A549 (cell line): ENCODE results near the gene PRSS8. TPM values are rescaled to one million over a fixed set of nuclear protein-coding genes. Genes with fewer than 3 reads are reported as not detected.
A peak's percentile ranks its signal among the peaks of the same experiment; 100 is the strongest.

Experiments used
- ATAC-seq, 2 experiments: fragments of 200-7000 bp in 1 of 2; fragments of >200 bp in 1 of 2; cut with Nextera tagmentation in 1 of 2; cut with Tn5 transposase in 1 of 2; 3 replicates each; pipeline versions ENCODE4 v1.8.0 to v1.9.1; 2018 to 2020; ENCODE audit warnings: mild to moderate bottlenecking in 1 of 2, moderate library complexity in 1 of 2
- CTCF ChIA-PET: fragments of 300-600 bp; sonication (Branson Sonifier 250); formaldehyde crosslinking; extraction: SDS; loops from one replicate; lab custom pipeline; 2021; ENCODE audit warnings: antibody characterized with exemption, inconsistent platforms; lab: Yijun Ruan, JAX
- POLR2A ChIA-PET: fragments of 350-600 bp; formaldehyde crosslinking; extraction: SDS; loops from one replicate; lab custom pipeline; 2021; ENCODE audit warnings: antibody characterized with exemption, inconsistent platforms; lab: Yijun Ruan, JAX
- DNase-seq, 2 experiments: peaks; one replicate each; pipeline versions ENCODE4 v3.0.0 to v3.0.0-alpha.2; 2011 to 2016; ENCODE audit warnings: low read depth in 1 of 2, low spot score in 1 of 2
- FAIRE-seq: peaks from 2 replicates; lab custom pipeline; 2011; peaks lifted over from hg19 to GRCh38; lab: Jason Lieb, UNC
- H3K27ac ChIP-seq, 2 experiments: fragments of >200 bp; sonication (Bioruptor Twin); formaldehyde crosslinking; 3 replicates each; pipeline ENCODE4 v1.5.1; 2016 to 2017
- H3K4me1 ChIP-seq: fragments of >200 bp; sonication (Bioruptor Twin); formaldehyde crosslinking; 3 replicates; pipeline ENCODE4 v1.6.1; 2016
- H3K4me2 ChIP-seq: fragments of >200 bp; sonication (Bioruptor Twin); formaldehyde crosslinking; 3 replicates; pipeline ENCODE4 v1.6.1; 2016
- H3K4me3 ChIP-seq: fragments of >200 bp; sonication (Bioruptor Twin); formaldehyde crosslinking; 3 replicates; pipeline ENCODE4 v1.5.1; 2016
- H3K9me3 ChIP-seq: fragments of >200 bp; sonication (Bioruptor Twin); formaldehyde crosslinking; 3 replicates; pipeline ENCODE4 v1.6.1; 2016
- CBX2 ChIP-seq: fragments of 200-600 bp; sonication (generic); IDR thresholded peaks from 2 replicates; pipeline ENCODE4 v1.6.1; 2016; ENCODE audit warnings: low read depth, mild to moderate bottlenecking, borderline replicate concordance
- EHF ChIP-seq: fragments of 250-450 bp; sonication (Bioruptor Pico); IDR thresholded peaks from 2 replicates; pipeline ENCODE4 v1.5.0; 2020; ENCODE audit warnings: mild to moderate bottlenecking
- ESRRA ChIP-seq: fragments of 150-350 bp; IDR thresholded peaks from 2 replicates; pipeline ENCODE4 v1.6.1; 2014; ENCODE audit warnings: mild to moderate bottlenecking, low read length, borderline replicate concordance
- HDAC2 ChIP-seq: fragments of 200-600 bp; sonication (generic); IDR thresholded peaks from 2 replicates; pipeline ENCODE4 v1.6.1; 2016
- HMGXB4 ChIP-seq: fragments of 250-450 bp; sonication (Bioruptor Pico); IDR thresholded peaks from 2 replicates; pipeline ENCODE4 v1.5.0; 2021; ENCODE audit warnings: mild to moderate bottlenecking, moderate library complexity, borderline replicate concordance
- HOXB13 ChIP-seq: fragments of 250-450 bp; sonication (Bioruptor Pico); IDR thresholded peaks from 2 replicates; pipeline ENCODE4 v1.5.0; 2020; ENCODE audit warnings: low read depth, mild to moderate bottlenecking, moderate library complexity
- JUNB ChIP-seq: fragments of >200 bp; sonication (Bioruptor Twin); formaldehyde crosslinking; IDR thresholded peaks from 2 replicates; pipeline ENCODE4 v1.6.1; 2016
- KDM1A ChIP-seq: fragments of 200-600 bp; sonication (generic); IDR thresholded peaks from 2 replicates; pipeline ENCODE4 v1.6.1; 2016; ENCODE audit warnings: low read depth, mild to moderate bottlenecking
- MAX ChIP-seq: IDR thresholded peaks from 2 replicates; pipeline ENCODE4 v1.6.1; 2012
- RCOR1 ChIP-seq: fragments of 150-350 bp; IDR thresholded peaks from 2 replicates; pipeline ENCODE4 v1.6.1; 2014; ENCODE audit warnings: antibody characterized with exemption, low read length, low read depth
- SREBF2 ChIP-seq: fragments of 450-650 bp; IDR thresholded peaks from 2 replicates; pipeline ENCODE4 v1.6.1; 2014; ENCODE audit warnings: mild to moderate bottlenecking, moderate library complexity
- ZC3H11A ChIP-seq: fragments of 450-650 bp; IDR thresholded peaks from 2 replicates; pipeline ENCODE4 v1.6.1; 2014; ENCODE audit warnings: antibody characterized with exemption, mild to moderate bottlenecking
- ZFP36 ChIP-seq: fragments of 450-650 bp; IDR thresholded peaks from 2 replicates; pipeline ENCODE4 v1.6.1; 2014; ENCODE audit warnings: borderline replicate concordance; ENCODE audit not compliant: partially characterized antibody
- WGBS: methylation state at CpG from one replicate; pipeline ENCODE4 v1.1.6; 2017; ENCODE audit errors: missing lambda C conversion rate; 5-methylcytosine and 5-hydroxymethylcytosine counted together
- polyA plus RNA-seq, 4 experiments: library from polyadenylated mRNA; depleted of rRNA in 3 of 4; stranded (reverse); fragments of >200 nt; fragmentation: RNase III in 1 of 4; extraction: RNeasy Plus Mini Kit Qiagen cat#74134 plus additional on column Dnase treatment in 1 of 4; gene quantifications; 2 replicates in 3 of 4; 3 replicates in 1 of 4; pipeline ENCODE4 v1.2.3, GENCODE V29; 2011 to 2017
- TF ChIP-seq, protein P1 (sequence below): fragments of >200 bp; sonication (Bioruptor Twin); formaldehyde crosslinking; IDR thresholded peaks from 3 replicates; pipeline ENCODE4 v1.5.1; 2016

The PRSS8 gene
- polyA plus RNA-seq, 2 of the 4 experiments (the other 2 are of a cell fraction): 0.08 to 0.09 TPM

GRCh38 chr16:31125844-31126243 lies 9.7 kb downstream of the PRSS8 start:
- H3K4me2 ChIP-seq: no peak overlapping the region
- H3K27ac ChIP-seq: no peak overlapping the region
- H3K4me1 ChIP-seq: no peaks in the 10 kb centered on the region
- no peaks in the 10 kb centered on the region for H3K9me3 ChIP-seq
- WGBS: 86% methylated on average over 3 of the region's 3 CpGs
- ChIA-PET CTCF (interaction anchor here (1.0 to 20.3 kb wide), 4 partner anchors 9 to 172 kb away, joined by 3 to 166 read pairs (median 4); no protein-coding TSS in a partner anchor), POLR2A (interaction anchor here (2.8 kb wide), 1 partner anchor 16 kb away, joined by 9 read pairs; no protein-coding TSS in a partner anchor)
- ATAC-seq (no peak), DNase-seq (no peak), FAIRE-seq (no peak)
- H3K4me3 ChIP-seq: no peak overlapping the region
- TF ChIP-seq ZFP36: peak; percentile 72
- TF ChIP-seq EHF (CRISPR knock-in tag): no peak

- H3K27ac ChIP-seq: no peak overlapping the region
- peaks cover 13% of the 10 kb centered on the region for H3K4me1 ChIP-seq
- H3K4me3 ChIP-seq: no peak overlapping the region
- ChIA-PET CTCF (interaction anchor here (0.6 to 20.3 kb wide), 7 partner anchors 8 to 276 kb away, joined by 3 to 166 read pairs (median 3); no protein-coding TSS in a partner anchor), POLR2A (interaction anchor here (0.5 to 1.5 kb wide), 3 partner anchors 9 to 36 kb away, joined by 3 read pairs; no protein-coding TSS in a partner anchor)
- H3K4me2 ChIP-seq: no peak overlapping the region
- WGBS: 93% methylated on average over 16 of the region's 16 CpGs
- DNase-seq (no peak), FAIRE-seq (no peak), ATAC-seq (no peak)
- TF ChIP-seq HOXB13 (CRISPR knock-in tag) (no peak), MAX (no peak), ESRRA (no peak), SREBF2 (no peak), JUNB (no peak), RCOR1 (no peak), HMGXB4 (CRISPR knock-in tag) (no peak), CBX2 (no peak)
- TF ChIP-seq, protein P1, sequence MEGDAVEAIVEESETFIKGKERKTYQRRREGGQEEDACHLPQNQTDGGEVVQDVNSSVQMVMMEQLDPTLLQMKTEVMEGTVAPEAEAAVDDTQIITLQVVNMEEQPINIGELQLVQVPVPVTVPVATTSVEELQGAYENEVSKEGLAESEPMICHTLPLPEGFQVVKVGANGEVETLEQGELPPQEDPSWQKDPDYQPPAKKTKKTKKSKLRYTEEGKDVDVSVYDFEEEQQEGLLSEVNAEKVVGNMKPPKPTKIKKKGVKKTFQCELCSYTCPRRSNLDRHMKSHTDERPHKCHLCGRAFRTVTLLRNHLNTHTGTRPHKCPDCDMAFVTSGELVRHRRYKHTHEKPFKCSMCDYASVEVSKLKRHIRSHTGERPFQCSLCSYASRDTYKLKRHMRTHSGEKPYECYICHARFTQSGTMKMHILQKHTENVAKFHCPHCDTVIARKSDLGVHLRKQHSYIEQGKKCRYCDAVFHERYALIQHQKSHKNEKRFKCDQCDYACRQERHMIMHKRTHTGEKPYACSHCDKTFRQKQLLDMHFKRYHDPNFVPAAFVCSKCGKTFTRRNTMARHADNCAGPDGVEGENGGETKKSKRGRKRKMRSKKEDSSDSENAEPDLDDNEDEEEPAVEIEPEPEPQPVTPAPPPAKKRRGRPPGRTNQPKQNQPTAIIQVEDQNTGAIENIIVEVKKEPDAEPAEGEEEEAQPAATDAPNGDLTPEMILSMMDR: no peak
- no peaks in the 10 kb centered on the region for H3K9me3 ChIP-seq
These were observed 15.4 kb downstream of the PRSS8 start for GRCh38 chr16:31120129-31120528.

- WGBS: 58% methylated on average over 9 of the region's 9 CpGs
- ATAC-seq (peak in 1 of 2 experiments; percentile 2; a peak in 2 of 6 replicates), FAIRE-seq (no peak), DNase-seq (no peak)
- peak overlapping the region; percentile 88 for H3K4me2 ChIP-seq
- H3K4me3 ChIP-seq: peak overlapping the region; percentile 57
- CTCF ChIA-PET: interaction anchor here (0.7 to 20.3 kb wide), 7 partner anchors 10 to 215 kb away, joined by 3 to 166 read pairs (median 3); partner anchors contain the start of gene HSD3B7
- H3K4me1 ChIP-seq: peaks cover 17% of the 10 kb centered on the region
- H3K9me3 ChIP-seq: no peaks in the 10 kb centered on the region
- POLR2A ChIA-PET: interaction anchor here (0.7 to 2.0 kb wide), 29 partner anchors 10 to 755 kb away, joined by 3 to 73 read pairs (median 4); partner anchors contain the start of genes ARMC5, BCKDK, FUS and PRSS8
- peak overlapping the region; percentile 91 to 93 for H3K27ac ChIP-seq
- TF ChIP-seq HDAC2 (no peak), KDM1A (no peak), ESRRA (0 out of 2 replicates have a peak, but pooled peaks have one; percentile 4), ZC3H11A (no peak)
- TF ChIP-seq, all 56 proteins: peak for 1
These were observed 17.0 kb downstream of the PRSS8 start for GRCh38 chr16:31118223-31119155.
